Gastrocnemius medialis (tissue), 4 donors: ENCODE measurements around the gene CTSH. TPM values are rescaled to one million over a fixed set of nuclear protein-coding genes. Genes with fewer than 3 reads are reported as not detected.

ENCODE experiments used
- ATAC-seq, 2 donors: fragments of 150-250 bp; one replicate each; pipeline ENCODE4 v1.9.1; 2016
- DNase-seq, 2 donors: peaks; one replicate each; pipeline ENCODE4 v3.0.0-alpha.2; 2019
- H3K27ac ChIP-seq, 4 donors: fragments of 200-600 bp; sonication (generic); 1 replicate in 1 of 4; 2 replicates in 3 of 4; pipeline ENCODE4 v1.5.1; 2016 to 2018; ENCODE audit warnings: mild to moderate bottlenecking in 2 of 4, moderate library complexity in 1 of 4
- H3K27me3 ChIP-seq, 3 donors: fragments of 200-600 bp; sonication (generic) in 2 of 3; 1 replicate in 1 of 3; 2 replicates in 2 of 3; pipeline versions ENCODE4 v1.5.1 to v1.6.0; 2016 to 2019; ENCODE audit warnings: mild to moderate bottlenecking in 1 of 3, moderate library complexity in 1 of 3
- H3K36me3 ChIP-seq, 2 donors: fragments of 200-600 bp; sonication (generic) in 1 of 2; one replicate each; pipeline ENCODE4 v1.5.1; 2017 to 2018
- H3K4me1 ChIP-seq, 2 donors: fragments of 200-600 bp; sonication (generic) in 1 of 2; one replicate each; pipeline ENCODE4 v1.5.1; 2016 to 2017; ENCODE audit warnings: mild to moderate bottlenecking in 2 of 2
- H3K4me3 ChIP-seq, 4 donors: fragments of 200-600 bp; sonication (generic) in 3 of 4; 1 replicate in 1 of 4; 2 replicates in 3 of 4; pipeline ENCODE4 v1.5.1; 2016 to 2019; ENCODE audit warnings: mild to moderate bottlenecking in 2 of 4
- H3K9me3 ChIP-seq, 3 donors: fragments of 200-600 bp; sonication (generic) in 2 of 3; 1 replicate in 1 of 3; 2 replicates in 2 of 3; pipeline ENCODE4 v1.5.1; 2016 to 2019
- CTCF ChIP-seq, 5 experiments: fragments of 450-650 bp in 3 of 5; fragments of 200-600 bp in 2 of 5; sonication (generic) in 2 of 5; IDR thresholded peaks in 4 of 5; conservative IDR thresholded peaks in 1 of 5; 1 replicate in 4 of 5; 2 replicates in 1 of 5; pipeline ENCODE4 v1.5.1; 2016 to 2019; ENCODE audit warnings: antibody characterized with exemption in 5 of 5, mild to moderate bottlenecking in 3 of 5, moderate library complexity in 3 of 5
- POLR2A ChIP-seq, 2 donors: fragments of 450-650 bp; IDR thresholded peaks; one replicate each; pipeline ENCODE4 v1.6.1; 2017; ENCODE audit warnings: antibody characterized with exemption in 2 of 2, mild to moderate bottlenecking in 2 of 2, moderate library complexity in 2 of 2
- in situ Hi-C, 4 donors: fragments of 200-750 bp; cut with MboI; loops; one replicate each; pipeline versions ENCODE4 v1.15.0 to v1.8.0; 2017; ENCODE audit warnings: low sequenced_read_pairs in 4 of 4
- intact Hi-C: fragments of 100-400 bp; cut with DNase I; formaldehyde crosslinking; loops from one replicate; pipeline ENCODE4 v1.15.1; 2023; ENCODE audit warnings: low total_unique reads
- total RNA-seq, 4 donors: library from RNA; depleted of rRNA; stranded (reverse); fragments of >200 nt; gene quantifications; one replicate each; pipeline versions ENCODE4 v1.1.0 to v1.2.3, GENCODE V29; 2016

The CTSH gene
- total RNA-seq, 4 donors from 2014 or later, result 27.4 to 42.1 (median 29.4) TPM

DNA sequence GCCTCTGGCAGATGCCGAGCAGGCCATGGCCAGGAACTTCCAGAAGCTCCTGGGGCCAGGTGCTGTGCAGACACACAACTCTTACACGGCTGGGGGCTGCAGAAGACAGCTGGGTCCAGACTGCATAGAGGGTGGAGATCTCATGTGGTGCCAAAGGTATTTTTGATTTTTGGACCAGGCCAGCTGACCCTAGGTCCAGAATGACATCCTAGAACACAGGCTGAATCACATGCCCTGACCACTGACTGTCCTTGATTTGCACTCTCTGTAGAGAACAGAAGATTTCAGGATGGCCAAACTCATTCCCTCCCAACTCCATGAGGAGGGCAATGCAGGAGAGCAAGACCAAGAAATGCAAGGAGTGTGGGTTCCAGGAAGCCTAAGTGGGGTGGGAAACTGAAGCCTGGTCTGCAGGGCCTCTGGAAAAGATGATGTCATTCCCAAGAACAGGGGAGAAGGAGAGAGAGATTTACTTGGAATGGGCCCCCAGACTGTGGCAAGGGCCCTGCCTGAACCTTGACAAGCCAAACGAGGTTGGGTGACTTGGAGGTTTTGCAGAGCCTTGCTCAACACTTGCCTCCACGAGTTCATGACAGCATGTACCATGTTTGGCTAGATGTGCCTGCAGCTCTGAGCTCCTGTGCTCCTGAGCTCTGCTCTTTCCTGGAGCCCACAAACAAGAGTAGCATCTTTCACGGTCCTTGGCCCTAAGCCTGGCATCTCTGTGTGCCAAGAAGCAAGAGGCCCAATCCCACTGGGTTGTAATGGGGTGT lies 38.5 kb upstream of the CTSH start:
- in situ Hi-C loops, result loop anchor here in 1 of 4 donors (10.0 kb wide), 1 partner anchor 69 kb away; no protein-coding TSS in a partner anchor

GRCh38 chr15:78982736-78983135 lies 37.9 kb upstream of the CTSH start:
- Histone ChIP-seq H3K27me3 (no peaks in the 10 kb centered on the region), H3K4me1 (peaks cover 0 to 8% of the 10 kb centered on the region in 2 donors), H3K9me3 (no peaks in the 10 kb centered on the region), H3K4me3 (no peak overlapping the region), H3K36me3 (no peaks in the 10 kb centered on the region), H3K27ac (no peak overlapping the region)
- TF ChIP-seq POLR2A (IDR thresholded peaks at IDR 0.05) (no peak), CTCF (IDR thresholded peaks at IDR 0.05 in 4 of 5, conservative IDR thresholded peaks at IDR 0.05 in 1 of 5) (no peak)
- intact Hi-C loops, result no loop called here
- DNase-seq, result no peak
- ATAC-seq, result no peak
- in situ Hi-C loops, result loop anchor here in 1 of 4 donors (10.0 kb wide), 1 partner anchor 68 kb away; no protein-coding TSS in a partner anchor

More for the DNA sequence above, 38.5 kb upstream of the CTSH start:
- ATAC-seq, result peak in 1 of 2 donors; percentile 31
- H3K4me3 ChIP-seq, result no peak overlapping the region
- no peaks in the 10 kb centered on the region for H3K36me3 ChIP-seq
- TF ChIP-seq CTCF (IDR thresholded peaks at IDR 0.05 in 4 of 5, conservative IDR thresholded peaks at IDR 0.05 in 1 of 5), result no peak
- TF ChIP-seq POLR2A (IDR thresholded peaks at IDR 0.05), result no peak
- no peaks in the 10 kb centered on the region for H3K9me3 ChIP-seq
- intact Hi-C loops, result no loop called here
- H3K27ac ChIP-seq, result no peak overlapping the region
- no peaks in the 10 kb centered on the region for H3K27me3 ChIP-seq
- DNase-seq, result no peak
- H3K4me1 ChIP-seq, result peaks cover 0 to 8% of the 10 kb centered on the region in 2 donors

DNA sequence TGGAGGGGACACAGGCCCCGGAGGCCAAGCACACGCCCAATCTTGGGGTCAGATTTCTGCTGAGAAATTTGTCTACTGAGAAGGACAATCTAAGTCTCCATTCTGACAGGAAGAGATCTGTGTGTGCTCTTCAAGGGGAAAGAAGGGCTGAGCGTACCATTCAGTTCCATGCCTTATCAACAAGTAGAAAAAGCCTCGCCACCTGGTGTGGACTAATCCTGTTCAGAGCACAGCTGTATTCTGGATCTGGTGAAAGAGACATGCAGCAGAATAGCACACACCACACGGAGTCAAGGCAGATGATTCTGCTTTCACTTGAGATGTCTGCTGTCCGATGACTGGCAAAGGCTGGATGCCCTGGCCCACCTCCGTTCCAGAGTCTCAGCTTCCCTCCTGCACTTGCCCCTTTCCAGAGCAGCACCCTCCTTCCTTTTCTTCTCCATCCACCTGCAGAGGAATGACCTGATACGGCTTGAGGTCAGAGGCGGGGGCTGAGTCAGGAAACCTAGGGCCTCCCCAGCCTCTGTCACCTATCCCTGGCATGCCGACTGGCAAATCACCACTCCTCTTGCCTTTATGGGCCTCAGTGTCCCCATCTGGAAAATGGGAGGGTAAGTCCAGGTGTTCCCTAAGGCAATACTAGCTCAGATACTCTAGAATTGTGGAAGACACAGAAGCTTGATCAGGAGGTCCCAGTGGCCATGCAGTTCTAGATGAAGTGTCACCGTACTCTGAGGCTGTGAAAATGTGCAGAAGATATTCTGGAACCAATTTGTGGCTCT lies 36.9 kb upstream of the CTSH start:
- H3K4me1 ChIP-seq, result peaks cover 0 to 8% of the 10 kb centered on the region in 2 donors
- H3K27ac ChIP-seq, result no peak overlapping the region
- no peaks in the 10 kb centered on the region for H3K36me3 ChIP-seq
- H3K9me3 ChIP-seq, result no peaks in the 10 kb centered on the region
- ATAC-seq (no peak), DNase-seq (no peak)
- no peak overlapping the region for H3K4me3 ChIP-seq
- no peaks in the 10 kb centered on the region for H3K27me3 ChIP-seq
- in situ Hi-C loops, result loop anchor here in 1 of 4 donors (10.0 kb wide), 1 partner anchor 67 kb away; no protein-coding TSS in a partner anchor
- TF ChIP-seq CTCF (IDR thresholded peaks at IDR 0.05 in 4 of 5, conservative IDR thresholded peaks at IDR 0.05 in 1 of 5), result no peak
- no peak for TF ChIP-seq POLR2A (IDR thresholded peaks at IDR 0.05)
- intact Hi-C loops, result no loop called here

DNA sequence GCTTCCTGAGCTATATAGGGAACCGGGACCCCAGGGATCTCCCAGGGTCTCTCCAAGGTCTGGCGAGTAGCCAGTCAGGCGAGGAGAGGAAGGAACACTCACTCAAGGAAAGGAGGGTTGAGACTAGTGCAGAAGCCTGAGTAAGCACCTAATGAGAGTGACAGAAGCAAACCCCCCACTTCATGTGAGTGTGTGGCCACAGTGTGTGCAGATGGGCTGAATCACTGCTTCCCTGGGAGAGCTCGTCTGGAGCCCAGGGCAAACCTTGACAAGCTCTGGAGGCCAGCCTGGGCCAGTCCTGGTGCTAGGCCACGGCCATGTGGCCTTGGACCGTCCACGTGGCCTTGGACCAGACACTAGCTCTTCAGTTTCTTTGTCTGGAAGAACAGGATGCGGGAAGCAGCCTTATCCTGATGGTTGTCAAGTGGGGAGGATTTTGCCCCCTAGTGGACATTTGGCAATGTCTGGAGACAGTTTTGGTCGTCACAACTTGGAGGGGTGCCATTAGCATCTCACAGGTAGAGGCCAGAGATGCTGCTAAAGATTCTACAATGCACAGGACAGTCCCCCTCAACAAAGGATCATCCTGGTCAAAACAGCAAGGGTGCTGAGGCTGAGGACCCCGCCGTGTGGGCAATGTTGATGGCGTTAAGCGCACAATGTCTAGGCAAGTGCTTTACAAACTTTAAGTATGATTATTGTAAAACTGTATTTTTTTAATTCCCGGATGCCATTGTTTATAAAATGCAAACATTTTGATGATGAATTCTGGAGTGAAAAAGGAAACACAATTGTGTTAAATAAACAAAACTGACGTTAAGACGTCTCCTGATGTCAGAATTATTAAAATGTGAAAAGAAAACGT lies 34.8 kb upstream of the CTSH start:
- DNase-seq, result peak in 1 of 2 donors; percentile 30
- no peaks in the 10 kb centered on the region for H3K9me3 ChIP-seq
- H3K4me1 ChIP-seq, result peaks cover 0 to 8% of the 10 kb centered on the region in 2 donors
- intact Hi-C loops, result no loop called here
- peak; percentile 40 to 42 for ATAC-seq
- H3K27me3 ChIP-seq, result no peaks in the 10 kb centered on the region
- H3K36me3 ChIP-seq, result no peaks in the 10 kb centered on the region
- no peak overlapping the region for H3K27ac ChIP-seq
- no peak overlapping the region for H3K4me3 ChIP-seq
- TF ChIP-seq POLR2A (IDR thresholded peaks at IDR 0.05), result no peak
- TF ChIP-seq CTCF (IDR thresholded peaks at IDR 0.05 in 4 of 5, conservative IDR thresholded peaks at IDR 0.05 in 1 of 5), result peak in 4 of 5 experiments; percentile 52 to 56 (median 55)
- in situ Hi-C loops, result loop anchor here in 1 of 4 donors (10.0 kb wide), 1 partner anchor 65 kb away; no protein-coding TSS in a partner anchor
